Hindlimb muscle (tissue), 1 donor: Measurements from ENCODE around the gene HACD2. TPM values are rescaled to one million over a fixed set of nuclear protein-coding genes. Genes with fewer than 3 reads are reported as not detected.

Source experiments
- DNase-seq: peaks from one replicate; pipeline ENCODE4 v3.0.0-alpha.2; 2013
- polyA plus RNA-seq: library from polyadenylated mRNA; unstranded; fragments of 120-200 nt; gene quantifications from one replicate; pipeline ENCODE4 v1.2.1, GENCODE V29; 2013; ENCODE audit not compliant: insufficient read length

Gene HACD2
- polyA plus RNA-seq, 1 donor: 14.0 TPM

DNA sequence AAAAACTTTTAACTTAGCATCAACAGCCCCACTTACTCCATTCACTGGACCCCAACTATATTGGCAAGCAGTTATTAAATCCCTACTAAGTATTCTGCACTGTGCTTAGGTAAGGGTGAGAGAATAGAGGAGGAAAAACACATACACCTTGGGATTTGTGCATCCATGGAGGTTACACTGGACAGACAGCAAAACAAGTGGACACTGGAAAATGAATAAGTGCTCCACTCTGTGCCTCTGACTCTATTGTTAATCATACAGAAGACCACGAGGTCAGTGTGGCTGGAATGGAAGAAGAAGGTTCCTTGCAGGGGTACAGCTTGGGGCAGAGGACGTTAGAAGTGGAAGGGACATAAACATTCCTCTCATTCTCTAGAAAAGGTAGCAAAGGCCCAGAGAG is 139.2 kb downstream of the HACD2 start:
- DNase-seq: no peak

- no peak for DNase-seq
Observed at GRCh38 chr3:123444744-123445143, 140.1 kb downstream of the HACD2 start.

DNA sequence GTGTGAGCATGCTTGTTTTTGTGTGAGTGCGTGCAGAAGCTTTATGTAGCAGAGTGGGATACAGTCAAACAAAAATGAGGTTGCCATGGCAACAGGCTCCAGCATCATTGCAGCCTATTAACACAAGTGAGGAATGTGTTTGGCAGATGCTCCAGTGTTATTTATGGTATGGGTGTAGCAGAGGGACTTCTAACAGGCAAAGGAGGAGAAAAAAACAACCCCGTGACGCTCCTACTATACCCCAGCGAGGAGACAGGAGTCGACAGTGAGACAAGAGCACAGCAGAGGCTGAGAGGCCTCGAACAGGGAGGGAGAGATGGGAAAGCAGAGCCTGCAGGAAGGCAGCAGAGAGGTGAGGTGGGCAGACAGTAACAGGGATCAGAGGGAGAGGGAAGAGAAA is 140.8 kb downstream of the HACD2 start:
- DNase-seq: no peak

GRCh38 chr3:123442908-123443307 is 141.9 kb downstream of the HACD2 start:
- DNase-seq: no peak

DNA sequence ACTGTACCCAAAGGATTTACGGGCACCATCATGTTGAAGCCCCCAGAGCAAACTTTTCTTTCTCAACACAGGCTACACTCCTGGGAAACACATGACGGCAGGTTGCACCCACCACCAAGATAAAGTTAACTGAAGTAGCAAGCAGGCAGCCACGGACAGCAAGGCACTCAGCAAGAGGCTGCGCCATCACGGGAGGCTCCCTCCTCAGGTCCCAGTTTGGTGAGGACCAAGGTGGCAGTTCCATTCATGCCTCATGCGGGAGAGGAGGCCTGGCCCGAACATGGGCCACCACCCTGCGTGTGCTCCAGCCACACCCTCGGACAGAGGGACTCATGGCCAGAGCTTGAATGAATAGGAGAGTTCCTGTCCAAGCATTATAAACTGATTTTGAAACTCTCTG is 142.7 kb downstream of the HACD2 start:
- no peak for DNase-seq

Other genes starting within 250 kb of the HACD2 start
- gene ADCY5, start 136.0 kb downstream of the HACD2 start, polyA plus RNA-seq: 3.7 TPM